HTR-8/SVneo (cell line): ENCODE data around the gene PCBP3.

Experiments used
- DNase-seq: peaks from one replicate; pipeline ENCODE4 v3.0.0; 2011; ENCODE audit warnings: low spot score, mixed read lengths; ENCODE audit not compliant: insufficient read length
- FAIRE-seq: peaks from 2 replicates; lab custom pipeline; 2011; peaks lifted over from hg19 to GRCh38; lab: Jason Lieb, UNC

PCBP3 gene

GRCh38 chr21:45910548-45911221 lies 267.2 kb downstream of the PCBP3 start:
- DNase-seq (no peak), FAIRE-seq (no peak)

- FAIRE-seq (no peak), DNase-seq (no peak)
Measured at GRCh38 chr21:45911806-45912325, 268.3 kb downstream of the PCBP3 start.

DNA sequence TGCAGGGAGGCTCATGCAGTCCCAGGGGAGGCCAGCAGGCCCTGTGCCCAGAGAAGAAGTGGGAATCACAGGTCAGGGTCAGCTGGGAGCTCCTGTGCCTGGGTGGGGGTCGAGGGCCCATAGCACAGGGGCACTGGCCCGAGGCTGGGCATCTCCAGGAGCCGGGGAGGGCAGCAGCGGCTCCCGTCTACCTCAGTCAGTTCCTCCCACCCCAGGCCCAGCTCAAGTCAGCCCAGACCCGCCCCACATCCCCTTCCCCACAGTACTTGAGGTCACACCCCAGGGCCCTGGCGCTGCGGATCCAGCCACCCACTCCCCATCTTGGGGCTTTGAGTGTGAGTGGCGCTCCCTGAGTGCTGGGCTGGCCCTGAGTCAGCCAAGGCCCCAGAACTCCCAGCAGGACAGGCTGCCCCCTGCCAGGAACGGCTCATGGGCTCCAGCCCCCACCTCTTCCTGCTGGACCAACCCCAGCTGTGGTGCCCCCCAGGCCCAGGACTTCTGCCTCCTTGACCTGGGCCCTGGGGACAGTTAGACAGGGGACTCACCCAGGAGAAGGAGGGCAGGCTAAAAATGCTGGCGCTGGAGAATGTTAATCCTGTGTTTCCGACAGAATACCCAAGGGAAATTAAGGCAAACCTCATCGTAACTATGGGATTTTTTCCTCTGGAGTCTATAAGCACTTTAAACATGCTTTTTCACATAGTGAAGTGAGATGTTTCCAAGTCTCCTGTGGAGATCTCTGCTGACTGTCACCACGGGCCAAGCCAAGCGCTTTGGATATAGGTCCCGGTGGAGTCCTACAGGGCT lies 269.3 kb downstream of the PCBP3 start:
- DNase-seq (no peak), FAIRE-seq (no peak)

DNA sequence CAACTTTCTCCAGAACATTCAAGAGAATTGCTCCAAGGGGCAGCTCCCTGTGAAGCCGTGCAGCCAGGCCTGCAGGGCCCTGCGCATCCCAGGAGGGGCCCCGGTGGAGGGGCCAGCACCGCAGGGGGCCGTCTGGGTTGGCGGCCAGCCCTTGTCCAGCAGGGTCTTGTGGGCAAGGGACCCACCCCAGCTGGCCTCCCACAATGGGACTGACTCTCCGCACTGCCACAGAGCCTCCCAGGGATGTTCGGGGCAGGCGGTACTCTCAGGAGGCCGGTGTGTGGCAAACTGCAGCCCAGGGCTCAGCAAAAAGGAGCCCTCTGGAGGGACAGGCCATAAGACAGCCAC lies 269.9 kb downstream of the PCBP3 start:
- no peak for DNase-seq

GRCh38 chr21:45913886-45914285 lies 270.4 kb downstream of the PCBP3 start:
- DNase-seq (no peak), FAIRE-seq (no peak)

More for the DNA sequence above, 269.9 kb downstream of the PCBP3 start:
- no peak for FAIRE-seq

DNA sequence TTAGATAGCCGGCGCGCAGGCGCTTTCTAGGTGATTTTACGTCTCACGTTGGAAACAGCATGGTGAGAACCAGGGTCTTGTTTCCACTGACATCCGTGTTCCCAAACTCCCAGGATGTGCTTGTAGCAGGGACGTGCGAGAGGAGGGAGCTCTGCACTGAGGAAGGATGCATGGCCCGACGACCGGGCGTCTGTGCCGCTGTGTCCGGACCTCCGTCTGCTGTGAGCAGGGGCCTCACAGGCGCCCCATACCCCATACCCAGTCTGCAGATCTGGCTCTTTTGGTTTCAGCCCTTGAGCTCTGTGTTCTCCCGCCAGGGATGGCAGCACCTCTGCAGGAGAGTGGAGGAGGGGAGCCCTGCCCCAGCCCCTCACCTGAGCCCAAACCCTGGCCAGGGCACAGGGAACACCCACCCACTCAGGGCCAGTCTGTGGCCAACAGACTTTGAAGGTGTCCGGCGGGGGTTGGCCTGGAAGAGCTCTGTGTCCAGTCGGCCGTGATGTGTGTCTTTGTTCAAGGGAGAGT lies 270.9 kb downstream of the PCBP3 start:
- DNase-seq (no peak), FAIRE-seq (no peak)

GRCh38 chr21:45916011-45916840 lies 272.7 kb downstream of the PCBP3 start:
- no peak for DNase-seq
- no peak for FAIRE-seq

DNA sequence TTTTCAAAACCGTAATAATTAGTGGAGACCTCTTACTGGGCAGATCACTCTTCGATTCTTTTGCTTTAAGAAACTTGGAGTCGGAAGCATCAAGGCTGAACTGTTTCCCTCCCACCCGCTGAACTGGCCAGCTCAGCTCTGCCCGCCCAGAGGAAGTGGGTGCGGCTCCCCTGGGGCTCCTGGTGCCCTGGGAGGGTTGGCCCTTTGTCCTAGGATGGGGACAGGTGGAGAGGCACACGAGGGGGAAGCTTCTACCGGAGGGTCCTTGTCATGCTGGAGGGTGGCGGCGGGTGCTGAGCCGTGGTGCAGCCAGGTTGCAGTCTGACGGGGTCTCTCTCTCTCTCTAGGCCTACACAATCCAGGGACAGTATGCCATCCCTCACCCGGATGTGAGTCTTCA lies 273.7 kb downstream of the PCBP3 start:
- no peak for FAIRE-seq
- no peak for DNase-seq

- DNase-seq (no peak), FAIRE-seq (no peak)
Measured at GRCh38 chr21:45918011-45918410, 274.5 kb downstream of the PCBP3 start.

DNA sequence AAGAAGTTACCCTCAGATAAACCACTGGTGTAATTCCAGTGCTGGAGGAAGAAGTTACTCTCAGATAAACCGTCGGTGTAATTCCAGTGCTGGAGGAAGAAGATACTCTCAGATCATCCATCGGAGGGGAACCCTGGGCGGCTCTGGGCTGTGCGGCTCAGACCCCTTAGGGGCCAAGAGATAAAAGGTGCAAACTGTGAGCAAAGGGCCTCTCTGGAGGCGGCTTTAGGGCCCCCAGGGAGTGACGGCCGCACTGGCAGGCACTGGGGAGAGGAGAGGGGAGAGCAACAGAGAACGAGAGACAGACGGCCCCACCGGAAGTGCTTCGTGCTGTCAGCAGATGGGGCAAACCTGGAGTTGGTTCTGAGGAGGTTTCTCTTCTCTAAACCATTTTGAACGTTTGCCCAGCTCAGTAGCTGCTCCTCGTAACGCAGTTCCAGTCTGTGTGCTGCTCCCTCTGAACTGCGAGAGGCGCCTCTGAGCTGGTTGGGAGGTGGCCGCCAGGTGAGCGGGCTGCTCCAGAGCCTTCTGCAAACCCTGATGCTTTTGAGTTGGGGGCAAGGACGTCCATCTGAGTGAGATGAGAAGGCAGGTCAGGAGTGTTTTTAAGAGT lies 275.4 kb downstream of the PCBP3 start:
- DNase-seq = no peak
- FAIRE-seq = no peak

- DNase-seq = no peak
- FAIRE-seq = no peak
Measured at GRCh38 chr21:45919593-45919992, 276.1 kb downstream of the PCBP3 start.

- no peak for FAIRE-seq
- no peak for DNase-seq
Measured at GRCh38 chr21:45920824-45921600, 277.5 kb downstream of the PCBP3 start.

- DNase-seq = no peak
- FAIRE-seq = no peak
Measured at GRCh38 chr21:45921917-45922316, 278.4 kb downstream of the PCBP3 start.

DNA sequence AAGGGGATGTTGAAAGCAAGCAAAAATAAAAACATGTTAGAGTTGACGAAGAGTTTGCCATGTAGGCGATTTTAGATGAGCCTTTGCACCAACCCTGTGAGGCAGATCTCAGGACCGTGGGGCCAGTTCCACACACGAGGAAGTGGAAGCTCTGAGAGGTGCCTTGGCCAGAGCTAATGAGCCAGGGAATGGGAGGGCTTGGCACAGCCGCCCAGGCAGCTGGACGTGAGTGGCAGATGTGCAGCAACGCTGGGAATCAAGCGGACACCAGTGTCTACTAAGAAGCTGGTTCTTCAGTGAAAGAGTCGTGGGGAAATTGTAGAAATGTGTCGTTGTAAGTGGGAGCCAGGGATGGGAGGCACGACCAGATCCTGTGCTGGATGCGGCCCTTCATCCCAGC lies 279.1 kb downstream of the PCBP3 start:
- no peak for DNase-seq
- no peak for FAIRE-seq

- FAIRE-seq = no peak
- peak; percentile 84 for DNase-seq
Measured at GRCh38 chr21:45923146-45923545, 279.6 kb downstream of the PCBP3 start.

DNA sequence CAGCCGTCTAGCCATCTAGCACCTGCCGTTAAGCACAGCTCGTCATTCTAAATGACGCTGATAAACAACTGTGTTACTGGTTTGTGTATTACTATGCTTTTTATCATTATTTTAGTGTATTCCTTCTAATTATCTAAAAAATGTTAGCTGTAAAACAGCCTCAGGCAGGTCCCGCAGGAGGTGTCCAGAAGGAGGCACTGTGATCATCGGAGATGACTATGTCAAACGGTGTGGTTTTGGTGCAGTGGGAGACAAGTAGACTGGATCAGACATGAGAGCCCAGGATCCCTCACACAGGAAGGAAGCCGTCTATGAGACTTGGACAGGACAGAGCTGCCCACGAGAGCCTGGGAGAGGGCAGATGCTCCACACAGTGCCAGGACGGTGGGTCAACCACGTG lies 282.8 kb downstream of the PCBP3 start:
- DNase-seq (no peak), FAIRE-seq (no peak)

DNA sequence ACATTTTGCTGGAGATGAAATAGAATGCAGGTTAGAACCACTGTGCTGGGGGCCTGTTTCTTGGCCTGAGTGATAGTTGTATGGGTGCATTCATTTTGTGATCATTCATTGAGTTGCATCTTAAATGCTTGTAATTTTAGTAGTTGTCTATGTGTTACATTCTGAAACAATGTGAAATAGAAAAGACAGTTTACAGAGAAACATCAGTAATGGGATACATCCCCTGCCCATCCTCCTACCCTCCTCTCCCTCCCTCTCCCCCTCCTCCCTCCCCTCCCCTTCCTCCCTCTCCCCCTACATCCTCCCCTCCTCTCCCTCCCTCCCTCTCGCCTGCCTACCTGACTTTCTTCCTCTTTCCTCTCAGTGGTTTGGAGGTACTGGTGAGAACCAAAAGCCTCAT lies 283.5 kb downstream of the PCBP3 start:
- FAIRE-seq (no peak), DNase-seq (no peak)

DNA sequence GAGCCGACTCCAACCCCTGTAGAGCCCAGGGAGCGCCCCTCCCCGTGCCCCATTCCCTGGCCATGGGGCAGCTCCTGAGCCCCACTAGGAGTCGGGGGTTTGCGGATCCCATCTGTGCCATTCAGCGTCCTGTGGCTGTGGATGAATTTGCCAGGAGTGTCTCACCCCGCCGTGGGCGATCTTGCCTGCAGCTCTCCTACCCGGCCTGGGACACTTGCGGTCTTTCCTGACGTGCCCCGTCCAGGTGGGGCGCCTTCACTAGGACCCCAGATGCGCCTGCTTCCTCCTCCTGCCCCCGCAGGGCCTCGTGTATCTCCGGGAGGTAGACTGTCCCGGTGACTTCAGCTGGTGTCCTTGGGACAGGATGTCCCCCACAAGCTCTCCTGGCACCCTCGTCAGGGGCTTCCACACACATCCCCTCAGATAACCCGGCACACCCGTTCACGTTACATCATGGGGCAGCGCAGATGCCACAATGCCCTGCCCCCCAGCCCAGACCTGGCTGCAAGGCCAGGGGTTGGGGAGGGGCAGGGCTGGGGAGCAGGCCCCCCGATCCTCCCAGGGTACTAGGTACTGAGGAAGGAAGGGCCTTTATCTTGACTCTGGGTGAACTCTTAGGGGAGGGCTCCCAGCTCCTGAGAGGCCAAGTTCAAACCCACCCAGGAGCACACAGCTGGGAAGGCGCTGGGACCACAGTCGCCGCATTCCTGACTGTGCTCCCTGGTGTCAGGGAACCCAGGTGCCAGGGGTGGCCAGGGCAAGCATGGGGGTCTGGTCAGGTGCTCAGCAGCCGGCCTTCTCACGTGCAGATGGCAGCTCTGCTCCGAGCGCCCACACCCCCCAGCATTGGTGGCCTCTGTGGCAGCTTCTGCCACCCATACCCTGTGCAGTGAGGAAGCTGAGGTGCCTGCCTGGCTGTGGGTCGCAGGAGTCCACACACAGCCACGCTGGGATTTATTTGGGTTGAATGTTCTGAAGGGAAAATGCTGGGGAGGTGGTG lies 284.6 kb downstream of the PCBP3 start:
- DNase-seq (no peak), FAIRE-seq (no peak)
